ENCODE measurements around the gene NCOA7.

- TF ChIP-seq IRF3 (IDR thresholded peaks at IDR 0.05; ENCODE audit: low read depth, low read length) (no peak), EP300 (IDR thresholded peaks at IDR 0.05; ENCODE audit: borderline replicate concordance in 1 of 2, low read depth in 1 of 2, low read length in 1 of 2) (no peak), YY1 (IDR thresholded peaks at IDR 0.05; ENCODE audit: low read depth) (no peak), USF2 (IDR thresholded peaks at IDR 0.05; ENCODE audit: borderline replicate concordance, low read depth, low read length) (no peak), RAD21 (IDR thresholded peaks at IDR 0.05; ENCODE audit: low read length) (no peak), CTCF (IDR thresholded peaks at IDR 0.05) (no peak), TAF1 (IDR thresholded peaks at IDR 0.05; ENCODE audit: borderline replicate concordance, low read depth, low read length) (no peak), POLR2AphosphoS5 (IDR thresholded peaks at IDR 0.05; ENCODE audit: low read depth, low read length) (no peak), SIN3A (IDR thresholded peaks at IDR 0.05; ENCODE audit: borderline replicate concordance, low read depth, low read length) (no peak), RXRA (IDR thresholded peaks at IDR 0.05; ENCODE audit: borderline replicate concordance, low read depth) (no peak)
Observed at GRCh38 chr6:125863023-125863422, 72.3 kb downstream of the NCOA7 start.

All from SK-N-SH (cell line).